HepG2 (cell line): ENCODE measurements around the gene PIM1. TPM values are rescaled to one million over a fixed set of nuclear protein-coding genes. Genes with fewer than 3 reads are reported as not detected.

ENCODE experiments used
- ARID5B ChIP-seq: IDR thresholded peaks from 2 replicates; pipeline ENCODE4 v1.4.0; 2020; ENCODE audit warnings: mild to moderate bottlenecking, missing genetic modification reagents
- BORCS8-MEF2B ChIP-seq: sonication (generic); formaldehyde crosslinking; IDR thresholded peaks from 2 replicates; pipeline ENCODE4 v1.8.0; 2022; ENCODE audit warnings: mild to moderate bottlenecking, missing genetic modification reagents
- FOXM1 ChIP-seq: sonication (generic); formaldehyde crosslinking; IDR thresholded peaks from 2 replicates; pipeline ENCODE4 v1.5.0; 2020; ENCODE audit warnings: missing genetic modification reagents
- JUND ChIP-seq: sonication (generic); formaldehyde crosslinking; IDR thresholded peaks from 2 replicates; pipeline ENCODE4 v1.8.0; 2022; ENCODE audit warnings: mild to moderate bottlenecking, missing genetic modification reagents
- NFYC ChIP-seq: IDR thresholded peaks from 2 replicates; pipeline ENCODE4 v1.6.1; 2016; ENCODE audit warnings: missing genetic modification reagents, missing compliant biosample characterization
- RBFOX2 ChIP-seq: fragments of 200-400 bp; formaldehyde crosslinking; IDR thresholded peaks from 2 replicates; pipeline ENCODE4 v1.6.1; 2017; ENCODE audit warnings: low read depth, mild to moderate bottlenecking, low read length
- SMAD9 ChIP-seq: sonication (generic); formaldehyde crosslinking; IDR thresholded peaks from 2 replicates; pipeline ENCODE4 v1.5.1; 2020; ENCODE audit warnings: mild to moderate bottlenecking, missing genetic modification reagents
- SMYD3 ChIP-seq: sonication (generic); formaldehyde crosslinking; IDR thresholded peaks from 2 replicates; pipeline ENCODE4 v1.8.1; 2023; ENCODE audit warnings: mild to moderate bottlenecking, missing genetic modification reagents
- TCF7 ChIP-seq: sonication (generic); IDR thresholded peaks from 2 replicates; pipeline ENCODE4 v1.6.1; 2016; ENCODE audit warnings: antibody characterized with exemption, low read depth
- TOE1 ChIP-seq: sonication (generic); formaldehyde crosslinking; IDR thresholded peaks from 2 replicates; pipeline ENCODE4 v1.4.0; 2020; ENCODE audit warnings: mild to moderate bottlenecking, missing genetic modification reagents
- ZFP36L2 ChIP-seq: sonication (generic); formaldehyde crosslinking; IDR thresholded peaks from 2 replicates; pipeline ENCODE4 v1.4.0; 2020; ENCODE audit warnings: missing genetic modification reagents
- ZNF281 ChIP-seq: sonication (generic); formaldehyde crosslinking; IDR thresholded peaks from 2 replicates; pipeline ENCODE4 v1.4.0; 2020; ENCODE audit warnings: missing genetic modification reagents, borderline replicate concordance
- ZNF326 ChIP-seq: sonication (generic); formaldehyde crosslinking; IDR thresholded peaks from 2 replicates; pipeline ENCODE4 v1.4.0; 2020; ENCODE audit warnings: missing genetic modification reagents, borderline replicate concordance
- ZNF446 ChIP-seq: sonication (generic); formaldehyde crosslinking; IDR thresholded peaks from 2 replicates; pipeline ENCODE4 v1.5.0; 2020; ENCODE audit warnings: mild to moderate bottlenecking, missing genetic modification reagents
- ZNF597 ChIP-seq: sonication (generic); formaldehyde crosslinking; IDR thresholded peaks from 2 replicates; pipeline ENCODE4 v1.5.0; 2020; ENCODE audit warnings: missing genetic modification reagents
- polyA plus RNA-seq, 8 experiments: library from polyadenylated mRNA; depleted of rRNA in 3 of 8; stranded (reverse) in 7 of 8; unstranded in 1 of 8; fragments of >200 nt; fragmentation: Illumina TruSeq in 4 of 8; extraction: Trizol in 4 of 8; gene quantifications; 2 replicates each; pipeline versions ENCODE4 v1.2.1 to v1.2.3, GENCODE V29; 2011 to 2016; ENCODE audit warnings: low read depth in 4 of 8, missing spikeins in 1 of 8, mixed read lengths in 1 of 8; ENCODE audit not compliant: insufficient read depth in 1 of 8
- total RNA-seq, 5 experiments: library from RNA; depleted of rRNA; stranded (reverse); fragments of >200 nt; fragmentation: Illumina TruSeq; extraction: Trizol; gene quantifications; 2 replicates each; pipeline ENCODE4 v1.2.3, GENCODE V29; 2016; ENCODE audit warnings: low read depth in 1 of 5
- TF ChIP-seq, protein P1 (sequence below): sonication (generic); formaldehyde crosslinking; IDR thresholded peaks from 2 replicates; pipeline ENCODE4 v1.4.0; 2020; ENCODE audit warnings: missing genetic modification reagents, mild to moderate bottlenecking, borderline replicate concordance
- TF ChIP-seq, protein P2 (sequence below): sonication (generic); formaldehyde crosslinking; IDR thresholded peaks from 2 replicates; pipeline ENCODE4 v1.8.1; 2023; ENCODE audit warnings: mild to moderate bottlenecking, moderate library complexity, missing genetic modification reagents

The PIM1 gene
- total and polyA plus RNA-seq, 2 of the 13 experiments (the other 11 are each of a cell fraction or from before 2014, with no cell fraction given) = 29.4 to 117 TPM

GRCh38 chr6:37171970-37172812, 2.2 kb downstream of the PIM1 start (continued):
- TF ChIP-seq, protein P1, sequence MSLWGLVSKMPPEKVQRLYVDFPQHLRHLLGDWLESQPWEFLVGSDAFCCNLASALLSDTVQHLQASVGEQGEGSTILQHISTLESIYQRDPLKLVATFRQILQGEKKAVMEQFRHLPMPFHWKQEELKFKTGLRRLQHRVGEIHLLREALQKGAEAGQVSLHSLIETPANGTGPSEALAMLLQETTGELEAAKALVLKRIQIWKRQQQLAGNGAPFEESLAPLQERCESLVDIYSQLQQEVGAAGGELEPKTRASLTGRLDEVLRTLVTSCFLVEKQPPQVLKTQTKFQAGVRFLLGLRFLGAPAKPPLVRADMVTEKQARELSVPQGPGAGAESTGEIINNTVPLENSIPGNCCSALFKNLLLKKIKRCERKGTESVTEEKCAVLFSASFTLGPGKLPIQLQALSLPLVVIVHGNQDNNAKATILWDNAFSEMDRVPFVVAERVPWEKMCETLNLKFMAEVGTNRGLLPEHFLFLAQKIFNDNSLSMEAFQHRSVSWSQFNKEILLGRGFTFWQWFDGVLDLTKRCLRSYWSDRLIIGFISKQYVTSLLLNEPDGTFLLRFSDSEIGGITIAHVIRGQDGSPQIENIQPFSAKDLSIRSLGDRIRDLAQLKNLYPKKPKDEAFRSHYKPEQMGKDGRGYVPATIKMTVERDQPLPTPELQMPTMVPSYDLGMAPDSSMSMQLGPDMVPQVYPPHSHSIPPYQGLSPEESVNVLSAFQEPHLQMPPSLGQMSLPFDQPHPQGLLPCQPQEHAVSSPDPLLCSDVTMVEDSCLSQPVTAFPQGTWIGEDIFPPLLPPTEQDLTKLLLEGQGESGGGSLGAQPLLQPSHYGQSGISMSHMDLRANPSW (CRISPR knock-in tag) = peak; percentile 64
- TF ChIP-seq TCF7 = peak; percentile 97
- TF ChIP-seq RBFOX2 = peak; percentile 61; the same call in 1 of the 2 replicates
- TF ChIP-seq ZFP36L2 = no peak
- TF ChIP-seq, protein P2, sequence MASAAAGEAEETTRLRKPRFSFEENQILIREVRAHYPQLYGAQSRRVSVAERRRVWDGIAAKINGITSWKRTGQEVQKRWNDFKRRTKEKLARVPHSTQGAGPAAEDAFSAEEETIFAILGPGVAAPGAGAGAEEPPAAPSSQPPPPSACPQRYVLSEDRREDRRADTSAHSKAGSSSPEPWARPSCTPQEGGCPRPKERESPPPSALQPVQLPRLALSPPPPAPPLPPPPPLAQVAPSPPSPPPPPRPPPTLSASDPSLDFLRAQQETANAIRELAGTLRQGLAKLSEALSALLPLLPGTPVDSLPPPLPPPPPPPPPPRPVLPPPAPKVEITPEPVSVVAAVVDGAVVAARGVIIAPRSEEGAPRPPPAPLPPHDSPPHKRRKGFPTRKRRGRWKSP (CRISPR knock-in tag) = peak; percentile 79; the same call in 1 of the 2 replicates
- TF ChIP-seq ZNF446 (CRISPR knock-in tag) = no peak
- peak; percentile 89; the same call in 1 of the 2 replicates for TF ChIP-seq FOXM1 (CRISPR knock-in tag)
- no peak for TF ChIP-seq ZNF597 (CRISPR knock-in tag)
- peak; percentile 62; the same call in 1 of the 2 replicates for TF ChIP-seq ZNF281 (CRISPR knock-in tag)
- TF ChIP-seq BORCS8-MEF2B (CRISPR knock-in tag) = peak; percentile 69; the same call in 1 of the 2 replicates
- TF ChIP-seq JUND (CRISPR knock-in tag) = no peak
- TF ChIP-seq TOE1 (CRISPR knock-in tag) = no peak
- TF ChIP-seq SMYD3 (CRISPR knock-in tag) = 0 out of 2 replicates have a peak, but pooled peaks have one; percentile 52
- TF ChIP-seq ZNF326 (CRISPR knock-in tag) = no peak
- TF ChIP-seq ARID5B (CRISPR knock-in tag) = peak; percentile 85
- 0 out of 2 replicates have a peak, but pooled peaks have one; percentile 24 for TF ChIP-seq NFYC (CRISPR knock-in tag)
- no peak for TF ChIP-seq SMAD9 (CRISPR knock-in tag)
